GF-D8 (cell line): ENCODE data around the gene FLT1.

Experiments
- DNase-seq: peaks from one replicate; lab custom pipeline; 2025; lab: John Stamatoyannopoulos, UW

Gene FLT1

DNA sequence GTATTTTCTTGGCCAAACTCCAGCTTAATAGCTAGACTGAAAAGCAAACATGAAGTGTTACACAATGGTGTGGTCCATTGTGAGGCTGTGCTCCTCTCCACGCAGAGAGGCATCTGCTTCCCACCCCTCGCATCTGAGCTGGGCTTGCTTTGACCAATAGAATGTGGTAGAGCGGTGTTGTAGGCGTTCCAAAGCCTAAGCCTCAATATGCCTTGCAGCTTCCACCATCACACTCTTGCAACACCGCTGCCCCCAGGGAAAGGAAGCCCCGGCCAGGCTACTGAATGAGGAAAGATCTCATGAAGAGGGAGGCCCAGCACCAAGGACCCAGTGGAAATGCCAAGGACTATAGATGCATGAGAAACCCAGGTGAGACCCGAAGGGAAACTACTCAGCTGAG, 9.4 kb downstream of the FLT1 start:
- DNase-seq: no peak

- no peak for DNase-seq
Measured at GRCh38 chr13:28485097-28485496, 9.8 kb downstream of the FLT1 start.

DNA sequence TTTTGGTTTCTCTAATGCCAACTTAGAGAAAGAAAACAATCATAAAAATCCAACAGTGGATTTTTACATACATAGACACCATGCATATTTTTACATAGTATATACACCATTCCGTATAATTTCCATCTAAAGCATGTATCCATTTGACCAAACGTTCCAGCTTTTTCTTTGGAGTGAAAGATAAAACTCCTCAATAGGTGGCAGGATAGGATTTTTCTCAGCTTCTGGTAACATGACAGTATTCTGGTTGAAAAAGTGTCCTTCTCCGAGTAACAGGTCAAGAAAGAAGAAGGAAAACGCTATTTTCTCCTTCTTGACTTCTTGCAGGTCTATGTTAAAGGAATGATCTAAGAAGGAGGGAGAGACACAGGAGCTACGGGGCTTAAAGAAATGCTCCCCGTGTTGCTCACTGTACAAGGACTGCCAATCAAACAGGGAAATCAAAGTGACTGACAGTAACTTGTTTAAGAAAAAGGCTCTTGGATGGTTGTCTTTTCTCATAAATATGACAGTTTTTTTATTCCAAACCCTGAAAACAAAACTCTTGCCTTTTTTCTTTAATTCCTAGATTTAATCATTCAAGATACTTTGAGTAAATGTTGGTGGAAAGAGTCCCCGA, 11.5 kb downstream of the FLT1 start:
- DNase-seq: no peak

GRCh38 chr13:28479005-28479404, 15.9 kb downstream of the FLT1 start:
- no peak for DNase-seq

DNA sequence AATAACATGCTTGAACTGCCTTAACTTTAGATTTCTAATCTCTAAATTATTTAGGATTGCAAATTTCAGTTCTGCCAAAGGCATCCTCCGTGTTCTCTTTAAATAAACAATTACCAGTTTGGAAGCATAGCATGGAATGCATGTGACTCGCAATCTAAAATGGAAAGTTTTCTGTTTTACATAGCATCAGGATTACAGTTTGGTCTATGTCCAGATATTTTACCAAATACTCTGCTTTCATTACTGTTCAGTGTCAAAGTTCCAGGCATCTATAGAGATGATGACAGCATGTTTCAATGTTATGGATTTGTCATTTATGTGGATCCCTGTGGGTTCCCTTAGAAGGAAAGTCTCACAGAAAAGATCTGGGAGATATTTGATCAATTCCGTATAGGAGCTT, 16.8 kb downstream of the FLT1 start:
- DNase-seq: no peak

DNA sequence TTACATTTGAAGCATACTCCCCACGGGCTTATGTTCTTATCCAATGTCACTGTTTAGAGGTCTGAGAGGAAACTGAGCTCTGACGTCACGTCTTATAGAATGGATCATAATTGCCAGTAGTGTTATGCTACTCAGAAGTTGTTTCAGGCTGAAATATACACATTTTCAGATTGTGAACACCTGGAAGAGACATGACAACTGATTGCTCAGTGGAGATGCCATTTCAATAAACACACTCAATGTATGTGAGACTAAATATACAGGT, 17.3 kb downstream of the FLT1 start:
- DNase-seq: no peak

DNA sequence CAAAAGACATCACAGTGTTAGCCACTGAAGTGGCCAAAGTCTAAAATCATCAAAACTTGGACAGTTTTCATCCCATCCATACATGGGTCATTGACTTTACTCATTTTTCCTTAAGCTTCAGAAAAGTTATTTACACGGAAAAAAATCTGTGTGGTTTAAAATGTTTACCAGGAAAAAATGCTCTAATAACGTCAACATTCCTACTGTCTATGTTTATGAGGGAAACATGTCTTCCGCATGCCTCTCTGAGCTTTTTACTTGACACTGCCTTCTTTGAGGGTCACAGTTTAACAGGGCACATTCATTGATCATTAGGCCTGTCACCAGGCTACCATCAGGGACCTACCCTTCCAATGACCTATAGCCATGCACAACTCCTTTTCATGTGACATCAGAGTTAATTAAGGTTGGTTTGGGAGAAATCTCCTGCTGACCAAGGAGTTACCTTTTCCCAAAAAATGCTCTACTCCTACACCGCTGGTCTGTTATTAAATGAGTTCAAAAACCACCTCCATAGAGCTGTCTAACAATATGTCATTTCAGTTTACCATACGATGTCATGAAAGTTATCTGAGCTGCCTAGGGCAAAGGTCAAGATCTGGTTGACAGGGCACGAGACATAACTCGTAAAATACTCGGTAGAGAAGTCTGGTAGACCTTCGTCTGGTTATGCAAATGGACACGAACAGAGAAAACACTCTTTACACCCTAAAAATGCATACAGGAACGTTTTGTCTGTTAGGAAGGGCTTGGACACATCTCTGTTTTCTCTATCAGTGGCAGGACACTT, 17.8 kb downstream of the FLT1 start:
- DNase-seq: no peak

GRCh38 chr13:28475916-28476725, 18.8 kb downstream of the FLT1 start:
- no peak for DNase-seq

DNA sequence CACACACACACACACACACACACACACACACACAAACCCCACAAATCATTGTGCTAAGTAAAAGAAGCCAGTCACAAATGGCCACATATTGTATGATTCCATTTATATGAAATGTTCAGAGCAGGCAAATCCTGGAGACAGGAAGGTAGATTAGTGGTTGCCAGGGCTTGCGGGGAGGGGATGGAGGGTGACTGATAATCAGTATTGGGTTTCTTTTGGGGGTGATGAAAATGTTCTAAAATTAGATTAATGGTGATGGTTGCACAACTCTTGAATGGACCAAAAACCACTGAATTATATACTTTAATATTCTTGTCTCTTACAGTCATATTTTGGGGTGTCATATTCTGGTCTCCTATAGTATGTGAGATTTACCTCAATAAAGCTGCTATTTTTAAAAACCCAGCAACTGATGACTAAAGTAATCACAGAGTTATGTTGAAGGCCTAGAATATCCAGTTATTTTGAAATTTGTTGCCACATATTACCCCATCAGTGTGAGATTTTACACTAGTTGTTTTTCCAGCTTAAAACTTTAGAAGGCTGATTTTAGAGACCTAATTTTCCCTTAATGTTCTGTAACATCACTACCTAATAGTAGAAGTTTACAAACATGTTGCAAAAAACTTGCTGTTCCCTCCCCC, 20.3 kb downstream of the FLT1 start:
- no peak for DNase-seq

DNA sequence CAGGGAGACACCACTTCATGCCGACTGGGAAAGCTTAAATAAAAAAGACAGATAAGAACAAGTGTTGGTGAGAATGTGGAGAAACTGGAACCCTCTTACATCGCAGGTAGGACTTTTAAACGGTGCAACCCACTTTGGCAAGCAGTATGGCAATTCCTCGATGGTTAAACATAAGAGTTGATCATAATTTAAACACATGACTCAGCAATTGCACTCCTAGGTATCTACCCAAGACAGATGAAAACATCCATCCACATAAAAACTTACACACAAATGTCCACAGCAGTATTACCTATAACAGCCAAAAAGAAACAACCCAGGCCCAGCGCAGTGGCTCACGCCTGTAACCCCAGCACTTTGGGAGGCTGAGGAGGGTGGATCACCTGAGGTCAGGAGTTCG, 21.9 kb downstream of the FLT1 start:
- DNase-seq: no peak

- DNase-seq: no peak
Measured at GRCh38 chr13:28471421-28471820, 23.5 kb downstream of the FLT1 start.

GRCh38 chr13:28470296-28470695, 24.6 kb downstream of the FLT1 start:
- DNase-seq: no peak

GRCh38 chr13:28469316-28469715, 25.6 kb downstream of the FLT1 start:
- DNase-seq: no peak

DNA sequence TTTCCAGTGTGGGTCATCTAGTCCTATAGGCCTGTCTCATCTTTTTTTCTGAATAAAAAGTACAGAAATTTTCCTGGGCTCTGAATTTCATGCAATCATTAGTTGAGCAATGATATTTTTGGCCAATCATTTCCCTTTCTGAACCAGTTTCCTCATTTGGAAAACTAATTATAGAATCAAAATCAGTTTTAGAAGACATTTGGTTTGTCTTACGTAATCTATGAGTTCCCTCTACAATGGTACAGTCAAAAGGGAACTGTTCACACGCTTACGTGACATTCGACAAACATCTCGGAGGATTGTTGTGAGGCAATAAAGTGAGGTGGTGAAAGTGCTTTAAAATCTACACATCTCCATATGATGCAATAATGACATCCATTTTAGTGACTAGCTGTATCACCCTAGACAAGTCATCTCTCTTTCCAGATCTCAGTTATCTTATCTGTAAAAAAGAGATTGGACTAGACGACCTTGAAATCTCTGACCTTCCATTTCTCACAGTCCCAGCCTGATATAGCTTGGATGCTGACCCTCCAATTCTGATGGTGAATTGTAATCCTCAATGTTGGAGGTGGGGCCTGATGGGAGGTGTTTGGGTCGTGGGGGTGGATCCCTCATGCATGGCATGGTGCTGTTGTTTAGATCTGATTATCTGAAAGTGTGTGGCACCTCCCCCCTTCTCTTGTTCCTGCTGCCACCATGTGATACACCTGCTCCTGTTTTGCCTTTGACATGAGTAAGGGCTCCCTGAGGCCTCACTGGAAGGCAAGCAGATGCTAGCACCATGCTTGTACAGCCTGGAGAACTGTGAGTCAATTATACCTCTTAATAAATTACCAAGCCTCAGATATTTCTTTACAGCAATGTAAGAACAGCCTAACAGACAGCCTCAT, 26.7 kb downstream of the FLT1 start:
- DNase-seq: peak; percentile 83

DNA sequence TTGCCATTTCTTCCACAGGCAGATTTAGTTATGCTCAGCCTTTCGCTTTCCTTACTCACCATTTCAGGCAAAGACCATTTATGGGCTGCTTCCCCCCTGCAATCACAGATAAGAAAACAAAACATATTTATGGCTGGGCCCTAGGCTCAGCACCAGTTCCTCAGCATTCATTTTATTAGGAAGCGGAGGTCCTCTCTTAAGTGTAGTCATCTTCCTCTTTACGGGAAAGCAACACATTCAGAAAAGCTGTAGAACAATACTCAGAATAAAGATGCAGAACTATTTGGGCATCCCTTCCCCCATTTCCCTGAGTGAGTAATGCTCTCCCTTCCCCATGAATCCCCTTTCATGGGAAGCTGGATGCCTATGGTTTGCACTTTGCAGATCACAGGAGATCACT, 27.9 kb downstream of the FLT1 start:
- no peak for DNase-seq

DNA sequence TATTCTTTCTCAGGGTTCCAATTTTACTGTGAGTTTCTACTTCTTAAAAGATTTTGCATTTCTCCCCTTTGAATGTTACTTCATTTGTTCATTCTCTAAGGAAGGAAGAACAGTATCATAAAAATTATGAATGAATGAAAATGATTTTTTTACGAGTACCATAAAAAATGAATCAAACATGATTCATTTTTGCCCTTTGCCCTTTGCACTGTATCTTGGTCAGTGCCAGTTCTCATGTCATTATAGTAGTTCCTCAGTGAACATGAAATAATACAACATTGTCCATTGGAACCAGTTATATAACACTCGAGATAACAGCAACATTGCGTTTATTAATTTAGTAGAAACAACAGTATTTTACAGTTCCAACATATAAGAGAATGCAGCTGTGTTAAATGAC, 28.8 kb downstream of the FLT1 start:
- DNase-seq: no peak

- DNase-seq: no peak
Measured at GRCh38 chr13:28464861-28465460, 30.0 kb downstream of the FLT1 start.

GRCh38 chr13:28463481-28463880, 31.4 kb downstream of the FLT1 start:
- no peak for DNase-seq

- no peak for DNase-seq
Measured at GRCh38 chr13:28459911-28460310, 35.0 kb downstream of the FLT1 start.

GRCh38 chr13:28458608-28459007, 36.3 kb downstream of the FLT1 start:
- no peak for DNase-seq

DNA sequence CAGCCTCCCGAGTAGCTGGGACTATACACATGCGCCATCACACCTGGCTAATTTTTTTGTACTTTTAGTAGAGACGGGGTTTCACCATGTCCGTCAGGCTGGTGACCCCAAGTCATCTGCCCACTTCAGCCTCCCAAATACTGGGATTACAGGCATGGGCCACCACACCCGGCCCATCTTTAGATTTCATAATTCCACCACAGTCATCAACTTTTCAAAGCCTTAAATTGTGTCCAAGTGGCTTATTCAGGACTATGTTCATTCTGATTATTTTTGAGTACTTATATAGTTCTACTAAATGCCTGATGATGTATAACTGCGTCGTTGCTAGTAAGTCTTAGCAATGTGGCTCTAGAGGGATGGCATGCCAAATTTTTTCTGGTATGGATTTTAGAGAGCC, 36.9 kb downstream of the FLT1 start:
- no peak for DNase-seq
